Putamen (tissue), 1 donor: Measurements from ENCODE around the gene CBL.
"Not testable (repeated sequence)": the region's sequence is repeated elsewhere in the genome, so short reads cannot be mapped to it uniquely, and the experiment has no call there.

ENCODE experiments used
- DNase-seq: peaks from one replicate; pipeline ENCODE4 v3.0.0-alpha.2; 2016; ENCODE audit warnings: low spot score

The CBL gene

GRCh38 chr11:119218141-119218878, 12.2 kb downstream of the CBL start:
- no peak for DNase-seq

GRCh38 chr11:119222308-119222707, 16.2 kb downstream of the CBL start:
- DNase-seq, result peak; percentile 37

GRCh38 chr11:119222891-119223290, 16.8 kb downstream of the CBL start:
- no peak for DNase-seq

- no peak for DNase-seq
Observed at GRCh38 chr11:119223856-119224255, 17.7 kb downstream of the CBL start.

GRCh38 chr11:119228535-119229287, 22.6 kb downstream of the CBL start:
- DNase-seq, result not testable (repeated sequence)

GRCh38 chr11:119229288-119229672, 23.1 kb downstream of the CBL start:
- no peak for DNase-seq

- no peak for DNase-seq
Observed at GRCh38 chr11:119229741-119230140, 23.6 kb downstream of the CBL start.

- no peak for DNase-seq
Observed at GRCh38 chr11:119236490-119236889, 30.4 kb downstream of the CBL start.

- DNase-seq, result no peak
Observed at GRCh38 chr11:119236891-119237290, 30.8 kb downstream of the CBL start.

GRCh38 chr11:119237515-119237914, 31.4 kb downstream of the CBL start:
- DNase-seq, result no peak

GRCh38 chr11:119248750-119249670, 42.9 kb downstream of the CBL start:
- no peak for DNase-seq

GRCh38 chr11:119249671-119250010, 43.5 kb downstream of the CBL start:
- DNase-seq, result no peak

GRCh38 chr11:119251114-119251513, 45.0 kb downstream of the CBL start:
- DNase-seq, result no peak

- no peak for DNase-seq
Observed at GRCh38 chr11:119254239-119254638, 48.1 kb downstream of the CBL start.

- no peak for DNase-seq
Observed at GRCh38 chr11:119258180-119258579, 52.0 kb downstream of the CBL start.

GRCh38 chr11:119258983-119259382, 52.8 kb downstream of the CBL start:
- no peak for DNase-seq

GRCh38 chr11:119262668-119263351, 56.7 kb downstream of the CBL start:
- DNase-seq, result no peak

GRCh38 chr11:119263352-119263940, 57.3 kb downstream of the CBL start:
- DNase-seq, result no peak

- DNase-seq, result no peak
Observed at GRCh38 chr11:119266063-119266462, 59.9 kb downstream of the CBL start.

- DNase-seq, result no peak
Observed at GRCh38 chr11:119266517-119267255, 60.5 kb downstream of the CBL start.

GRCh38 chr11:119267645-119268044, 61.5 kb downstream of the CBL start:
- DNase-seq, result no peak
